ENCODE measurements around the gene TREM2. TPM values are rescaled to one million over a fixed set of nuclear protein-coding genes. Genes with fewer than 3 reads are reported as not detected.

The TREM2 gene
- total and polyA plus RNA-seq, 10 of the 15 experiments (the other 5 are each of a cell fraction or from before 2014, with no cell fraction given), result not detected

- SMC1A ChIA-PET (ENCODE audit: uncharacterized antibody, unreplicated experiment), result interaction anchor here (0.5 kb wide), 1 partner anchor 43 kb away, joined by 3 read pairs; no protein-coding TSS in a partner anchor
- H3K4me2 ChIP-seq (ENCODE audit: control insufficient read depth, insufficient read depth), result no peak overlapping the region
- CTCF ChIA-PET, result no interaction called here
- no peak overlapping the region for H3K4me3 ChIP-seq
- no peak overlapping the region for H3K9ac ChIP-seq (ENCODE audit: control insufficient read depth, insufficient read depth, low read length)
- no TSS peak for BruUV-seq (replicated peaks)
- 43% methylated on average over 10 of the region's 10 CpGs for WGBS (ENCODE audit: insufficient coverage, insufficient replicate concordance, low lambda C conversion rate, missing lambda C conversion rate)
- TF ChIP-seq CHD4 (IDR thresholded peaks at IDR 0.05) (no peak), LARP7 (IDR thresholded peaks at IDR 0.05) (no peak), NR2C2 (IDR thresholded peaks at IDR 0.05; ENCODE audit: borderline replicate concordance, control insufficient read depth, insufficient read length, low read depth) (no peak), SP1 (IDR thresholded peaks at IDR 0.05; ENCODE audit: low read depth, low read length) (no peak), SPI1 (IDR thresholded peaks at IDR 0.05; ENCODE audit: borderline replicate concordance, insufficient read depth, low read depth, low read length) (no peak), TBL1XR1 (IDR thresholded peaks at IDR 0.05; ENCODE audit: low read depth, low read length) (no peak), CREB1 (IDR thresholded peaks at IDR 0.05; ENCODE audit: low read depth) (no peak), SREBF2 (IDR thresholded peaks at IDR 0.05; ENCODE audit: low read length) (no peak), CBX5 (IDR thresholded peaks at IDR 0.05; ENCODE audit: low read depth) (no peak), MYC (IDR thresholded peaks at IDR 0.05; ENCODE audit: insufficient read depth, insufficient read length, insufficient replicate concordance, low read length, severe bottlenecking) (no peak), TCF12 (IDR thresholded peaks at IDR 0.05; ENCODE audit: low read depth, low read length) (no peak), POLR2A (IDR thresholded peaks at IDR 0.05; ENCODE audit: low read depth, low read length) (no peak), SMC3 (IDR thresholded peaks at IDR 0.05; ENCODE audit: borderline replicate concordance, low read length) (no peak), NR2F1 (conservative IDR thresholded peaks at IDR 0.05) (no peak), RCOR1 (conservative IDR thresholded peaks at IDR 0.05; ENCODE audit: low read depth, low read length) (no peak)
- TF ChIP-seq, protein P1, sequence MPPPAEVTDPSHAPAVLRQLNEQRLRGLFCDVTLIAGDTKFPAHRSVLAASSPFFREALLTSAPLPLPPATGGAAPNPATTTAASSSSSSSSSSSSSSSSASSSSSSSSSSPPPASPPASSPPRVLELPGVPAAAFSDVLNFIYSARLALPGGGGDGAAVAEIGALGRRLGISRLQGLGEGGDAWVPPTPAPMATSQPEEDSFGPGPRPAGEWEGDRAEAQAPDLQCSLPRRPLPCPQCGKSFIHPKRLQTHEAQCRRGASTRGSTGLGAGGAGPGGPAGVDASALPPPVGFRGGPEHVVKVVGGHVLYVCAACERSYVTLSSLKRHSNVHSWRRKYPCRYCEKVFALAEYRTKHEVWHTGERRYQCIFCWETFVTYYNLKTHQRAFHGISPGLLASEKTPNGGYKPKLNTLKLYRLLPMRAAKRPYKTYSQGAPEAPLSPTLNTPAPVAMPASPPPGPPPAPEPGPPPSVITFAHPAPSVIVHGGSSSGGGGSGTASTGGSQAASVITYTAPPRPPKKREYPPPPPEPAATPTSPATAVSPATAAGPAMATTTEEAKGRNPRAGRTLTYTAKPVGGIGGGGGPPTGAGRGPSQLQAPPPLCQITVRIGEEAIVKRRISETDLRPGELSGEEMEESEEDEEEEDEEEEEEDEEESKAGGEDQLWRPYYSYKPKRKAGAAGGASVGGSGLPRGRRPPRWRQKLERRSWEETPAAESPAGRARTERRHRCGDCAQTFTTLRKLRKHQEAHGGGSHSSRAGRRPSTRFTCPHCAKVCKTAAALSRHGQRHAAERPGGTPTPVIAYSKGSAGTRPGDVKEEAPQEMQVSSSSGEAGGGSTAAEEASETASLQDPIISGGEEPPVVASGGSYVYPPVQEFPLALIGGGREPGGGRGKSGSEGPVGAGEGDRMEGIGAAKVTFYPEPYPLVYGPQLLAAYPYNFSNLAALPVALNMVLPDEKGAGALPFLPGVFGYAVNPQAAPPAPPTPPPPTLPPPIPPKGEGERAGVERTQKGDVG (CRISPR knock-in tag; IDR thresholded peaks at IDR 0.05), result no peak
- TF ChIP-seq, protein P2, sequence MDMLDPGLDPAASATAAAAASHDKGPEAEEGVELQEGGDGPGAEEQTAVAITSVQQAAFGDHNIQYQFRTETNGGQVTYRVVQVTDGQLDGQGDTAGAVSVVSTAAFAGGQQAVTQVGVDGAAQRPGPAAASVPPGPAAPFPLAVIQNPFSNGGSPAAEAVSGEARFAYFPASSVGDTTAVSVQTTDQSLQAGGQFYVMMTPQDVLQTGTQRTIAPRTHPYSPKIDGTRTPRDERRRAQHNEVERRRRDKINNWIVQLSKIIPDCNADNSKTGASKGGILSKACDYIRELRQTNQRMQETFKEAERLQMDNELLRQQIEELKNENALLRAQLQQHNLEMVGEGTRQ (IDR thresholded peaks at IDR 0.05; ENCODE audit: borderline replicate concordance, low read depth, low read length), result no peak
- TF ChIP-seq, protein P3, sequence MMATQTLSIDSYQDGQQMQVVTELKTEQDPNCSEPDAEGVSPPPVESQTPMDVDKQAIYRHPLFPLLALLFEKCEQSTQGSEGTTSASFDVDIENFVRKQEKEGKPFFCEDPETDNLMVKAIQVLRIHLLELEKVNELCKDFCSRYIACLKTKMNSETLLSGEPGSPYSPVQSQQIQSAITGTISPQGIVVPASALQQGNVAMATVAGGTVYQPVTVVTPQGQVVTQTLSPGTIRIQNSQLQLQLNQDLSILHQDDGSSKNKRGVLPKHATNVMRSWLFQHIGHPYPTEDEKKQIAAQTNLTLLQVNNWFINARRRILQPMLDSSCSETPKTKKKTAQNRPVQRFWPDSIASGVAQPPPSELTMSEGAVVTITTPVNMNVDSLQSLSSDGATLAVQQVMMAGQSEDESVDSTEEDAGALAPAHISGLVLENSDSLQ (IDR thresholded peaks at IDR 0.05), result no peak
- TF ChIP-seq, protein P4, sequence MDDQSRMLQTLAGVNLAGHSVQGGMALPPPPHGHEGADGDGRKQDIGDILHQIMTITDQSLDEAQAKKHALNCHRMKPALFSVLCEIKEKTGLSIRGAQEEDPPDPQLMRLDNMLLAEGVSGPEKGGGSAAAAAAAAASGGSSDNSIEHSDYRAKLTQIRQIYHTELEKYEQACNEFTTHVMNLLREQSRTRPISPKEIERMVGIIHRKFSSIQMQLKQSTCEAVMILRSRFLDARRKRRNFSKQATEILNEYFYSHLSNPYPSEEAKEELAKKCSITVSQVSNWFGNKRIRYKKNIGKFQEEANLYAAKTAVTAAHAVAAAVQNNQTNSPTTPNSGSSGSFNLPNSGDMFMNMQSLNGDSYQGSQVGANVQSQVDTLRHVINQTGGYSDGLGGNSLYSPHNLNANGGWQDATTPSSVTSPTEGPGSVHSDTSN (IDR thresholded peaks at IDR 0.05; ENCODE audit: insufficient replicate concordance, low read depth, low read length), result no peak
- H3K36me3 ChIP-seq (ENCODE audit: control insufficient read depth in 2 of 2, insufficient read depth in 2 of 2, low read length in 1 of 2), result no peaks in the 10 kb centered on the region
- no peak for FAIRE-seq
- intact Hi-C loops (cut with micrococcal nuclease; ENCODE audit: unreplicated experiment), result no loop called here
- RAD21 ChIA-PET (ENCODE audit: unreplicated experiment), result no interaction called here
- no peak overlapping the region for H2AFZ ChIP-seq (ENCODE audit: control insufficient read depth, low read depth, low read length)
- no peaks in the 10 kb centered on the region for H3K79me2 ChIP-seq (ENCODE audit: control insufficient read depth, insufficient read depth, low read length)
- peaks cover 0 to 2% of the 10 kb centered on the region in 2 experiments; a peak in 1 of 4 replicates for H3K27me3 ChIP-seq (replicated peaks in 1 of 2; ENCODE audit: control insufficient read depth in 2 of 2, insufficient read depth in 2 of 2, low read length in 1 of 2)
- no peak for ATAC-seq
- H3K4me1 ChIP-seq (ENCODE audit: control insufficient read depth, insufficient read depth, low read length), result no peaks in the 10 kb centered on the region
- H3K27ac ChIP-seq (ENCODE audit: control insufficient read depth, insufficient read depth), result no peak overlapping the region
- POLR2A ChIA-PET, result no interaction called here
- H4K20me1 ChIP-seq (ENCODE audit: control insufficient read depth, insufficient read depth), result no peaks in the 10 kb centered on the region
- DNase-seq (ENCODE audit: low read depth, low spot score), result no peak
- in situ Hi-C loops (cut with MboI), result no loop called here
- H3K9me3 ChIP-seq (replicated peaks; ENCODE audit: control insufficient read depth, insufficient read depth, low read length), result no peaks in the 10 kb centered on the region
Observed at GRCh38 chr6:41161380-41161779, 1.5 kb downstream of the TREM2 start.
